HUES64 (cell line): ENCODE data around the gene LLGL1.
"Not testable (repeated sequence)": the region's sequence is repeated elsewhere in the genome, so short reads cannot be mapped to it uniquely, and the experiment has no call there.

Experiments used
- H3K27ac ChIP-seq: 2 replicates; pipeline ENCODE4 v1.7.0; 2013; ENCODE audit warnings: low read depth, low read length, inconsistent platforms
- H3K27me3 ChIP-seq: 2 replicates; pipeline ENCODE4 v1.6.1; 2013; ENCODE audit warnings: mild to moderate bottlenecking, low read length; ENCODE audit not compliant: insufficient read depth
- H3K36me3 ChIP-seq: 2 replicates; pipeline ENCODE4 v1.6.1; 2013; ENCODE audit warnings: mild to moderate bottlenecking, low read length; ENCODE audit not compliant: insufficient read depth
- H3K4me1 ChIP-seq: 2 replicates; pipeline ENCODE4 v1.6.1; 2013; ENCODE audit warnings: mild to moderate bottlenecking, low read length, moderate library complexity; ENCODE audit not compliant: insufficient read depth
- H3K4me3 ChIP-seq: 2 replicates; pipeline ENCODE4 v1.5.1; 2013; ENCODE audit warnings: mild to moderate bottlenecking, low read length, moderate library complexity
- H3K9ac ChIP-seq: 2 replicates; pipeline ENCODE4 v1.6.1; 2013; ENCODE audit warnings: mild to moderate bottlenecking, low read depth, low read length
- H3K9me3 ChIP-seq: 2 replicates; pipeline ENCODE4 v1.6.1; 2013; ENCODE audit warnings: low read depth, low read length; ENCODE audit not compliant: insufficient read depth
- WGBS: fragments of 150-250, 120-280 bp; methylation state at CpG from one replicate; pipeline ENCODE4 v1.1.7; 2013; ENCODE audit warnings: missing lambda C conversion rate; 5-methylcytosine and 5-hydroxymethylcytosine counted together

LLGL1 gene

DNA sequence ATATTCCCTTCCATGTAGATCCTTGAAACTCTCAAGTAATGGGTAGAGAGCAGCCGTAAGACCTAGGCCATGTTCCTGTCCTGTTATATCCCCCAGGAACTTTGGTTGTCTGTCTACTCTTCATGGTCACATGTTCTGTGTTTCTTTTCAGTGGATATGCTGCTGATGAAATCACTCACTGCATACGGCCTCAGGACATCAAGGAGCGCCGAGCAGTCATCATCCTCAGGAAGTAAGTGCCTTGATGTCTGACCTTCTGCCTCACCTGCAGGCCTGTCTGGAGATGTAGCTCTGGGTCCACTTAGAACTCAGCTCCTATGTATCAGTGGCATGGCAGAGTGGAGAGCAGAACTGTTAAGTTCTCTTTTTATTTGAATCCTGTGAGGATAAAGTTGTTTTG lies 30.6 kb upstream of the LLGL1 start:
- Histone ChIP-seq H3K36me3 (peaks cover 64% of the 10 kb centered on the region), H3K27ac (no peak overlapping the region), H3K9ac (no peak overlapping the region), H3K4me3 (no peak overlapping the region), H3K4me1 (no peaks in the 10 kb centered on the region), H3K9me3 (no peaks in the 10 kb centered on the region), H3K27me3 (no peaks in the 10 kb centered on the region)
- 97% methylated on average over 4 of the region's 4 CpGs for WGBS

DNA sequence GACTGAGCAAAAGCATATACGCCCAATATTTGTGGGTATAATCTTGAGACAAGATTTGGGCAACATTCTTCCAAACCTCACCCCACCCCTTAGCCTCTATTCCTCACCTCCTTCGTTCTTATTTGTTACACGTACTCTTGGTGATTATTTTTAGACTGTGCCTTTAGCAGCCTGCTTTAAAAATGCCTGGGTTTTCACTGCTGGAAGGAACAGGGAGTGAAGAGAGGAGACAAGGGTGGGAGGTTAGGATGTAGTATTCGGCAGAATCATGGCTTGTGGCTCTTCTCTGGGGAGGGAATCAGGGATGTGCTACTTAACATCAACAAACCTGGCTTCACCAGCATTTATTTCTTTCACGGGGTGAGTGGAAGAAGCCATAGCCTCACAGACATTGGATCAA lies 30.2 kb upstream of the LLGL1 start:
- WGBS = 95% methylated on average over 4 of the region's 5 CpGs
- Histone ChIP-seq H3K36me3 (peaks cover 66% of the 10 kb centered on the region), H3K4me1 (0 out of 2 replicates have a peak, but pooled peaks cover under 1% of the 10 kb centered on the region), H3K9me3 (no peaks in the 10 kb centered on the region), H3K4me3 (no peak overlapping the region), H3K27ac (no peak overlapping the region), H3K9ac (no peak overlapping the region), H3K27me3 (no peaks in the 10 kb centered on the region)

- no peaks in the 10 kb centered on the region for H3K9me3 ChIP-seq
- H3K4me1 ChIP-seq = 0 out of 2 replicates have a peak, but pooled peaks cover 10% of the 10 kb centered on the region
- H3K4me3 ChIP-seq = no peak overlapping the region
- H3K27me3 ChIP-seq = no peaks in the 10 kb centered on the region
- peaks cover 70% of the 10 kb centered on the region for H3K36me3 ChIP-seq
- 93% methylated on average over 3 of the region's 3 CpGs for WGBS
- no peak overlapping the region for H3K27ac ChIP-seq
- H3K9ac ChIP-seq = no peak overlapping the region
Measured at GRCh38 chr17:18197535-18198194, 27.8 kb upstream of the LLGL1 start.

DNA sequence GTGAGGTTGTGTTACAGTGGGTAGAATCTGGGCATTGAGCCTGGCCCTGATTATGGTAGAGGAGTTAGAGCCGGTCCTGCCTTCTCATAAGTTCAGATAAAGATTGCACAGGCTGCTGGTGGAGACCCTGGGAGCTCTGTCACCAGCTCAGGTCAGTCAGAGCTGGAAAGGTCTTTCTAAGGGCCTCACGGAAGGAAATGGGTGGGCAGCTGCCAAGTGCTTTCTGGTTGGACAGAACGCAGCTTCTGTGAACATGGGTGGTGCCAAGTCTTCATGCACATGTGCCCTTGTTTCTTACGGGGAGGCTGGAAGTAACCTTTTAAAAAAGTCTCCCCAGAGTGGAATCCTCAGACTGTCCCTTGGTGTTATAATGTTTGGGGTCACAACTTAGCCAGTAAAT lies 26.9 kb upstream of the LLGL1 start:
- Histone ChIP-seq H3K4me1 (0 out of 2 replicates have a peak, but pooled peaks cover 10% of the 10 kb centered on the region), H3K9ac (no peak overlapping the region), H3K36me3 (peaks cover 66% of the 10 kb centered on the region), H3K27me3 (no peaks in the 10 kb centered on the region), H3K27ac (no peak overlapping the region), H3K9me3 (no peaks in the 10 kb centered on the region), H3K4me3 (no peak overlapping the region)
- WGBS = 95% methylated on average over 4 of the region's 4 CpGs

DNA sequence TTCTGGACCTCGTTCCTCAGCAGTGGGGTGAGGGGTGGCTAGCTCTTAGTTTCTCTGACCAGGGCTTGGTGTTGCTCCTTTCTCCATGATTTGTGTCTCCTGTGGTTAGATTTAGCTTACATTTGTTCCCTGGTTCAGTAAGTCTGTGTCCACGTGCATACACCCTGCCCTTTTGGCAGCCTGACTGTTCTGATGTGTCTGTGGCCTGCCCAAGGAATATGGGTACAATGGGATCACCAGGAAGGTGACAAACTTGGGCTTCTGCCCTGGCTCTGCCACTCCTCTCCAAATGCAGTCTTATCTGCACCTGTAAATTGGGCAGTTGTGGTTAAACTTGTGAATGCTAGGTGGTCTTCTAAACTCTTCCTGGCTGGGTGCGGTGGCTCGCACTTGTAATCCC lies 24.3 kb upstream of the LLGL1 start:
- no peak overlapping the region for H3K9ac ChIP-seq
- H3K4me1 ChIP-seq = 0 out of 2 replicates have a peak, but pooled peaks cover 10% of the 10 kb centered on the region
- 93% methylated on average over 4 of the region's 4 CpGs for WGBS
- peaks cover 58% of the 10 kb centered on the region for H3K36me3 ChIP-seq
- H3K4me3 ChIP-seq = no peak overlapping the region
- no peaks in the 10 kb centered on the region for H3K9me3 ChIP-seq
- no peaks in the 10 kb centered on the region for H3K27me3 ChIP-seq
- H3K27ac ChIP-seq = no peak overlapping the region

DNA sequence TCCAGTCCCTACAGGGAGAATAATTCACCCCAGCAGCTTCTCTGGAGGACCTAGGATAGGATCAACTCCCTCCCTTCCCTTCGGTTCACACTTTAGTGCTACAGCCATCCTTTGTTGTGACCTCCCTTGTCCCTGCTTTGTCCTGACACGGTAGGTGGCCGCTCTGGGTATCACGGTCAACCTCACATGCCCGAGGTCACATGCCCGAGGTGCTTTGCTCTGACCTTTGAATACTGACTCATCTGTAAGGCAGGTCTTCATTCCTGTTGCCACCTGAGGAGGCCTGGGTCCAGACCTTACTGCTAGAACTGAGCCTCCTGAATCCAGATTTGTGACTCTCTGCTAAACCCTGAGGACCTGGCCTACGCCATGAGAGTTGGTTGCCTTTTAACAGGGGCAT lies 22.1 kb upstream of the LLGL1 start:
- Histone ChIP-seq H3K27me3 (no peaks in the 10 kb centered on the region), H3K4me3 (no peak overlapping the region), H3K27ac (no peak overlapping the region), H3K36me3 (peaks cover 57% of the 10 kb centered on the region), H3K4me1 (0 out of 2 replicates have a peak, but pooled peaks cover 10% of the 10 kb centered on the region), H3K9me3 (no peaks in the 10 kb centered on the region), H3K9ac (no peak overlapping the region)
- 54% methylated on average over 7 of the region's 7 CpGs for WGBS

DNA sequence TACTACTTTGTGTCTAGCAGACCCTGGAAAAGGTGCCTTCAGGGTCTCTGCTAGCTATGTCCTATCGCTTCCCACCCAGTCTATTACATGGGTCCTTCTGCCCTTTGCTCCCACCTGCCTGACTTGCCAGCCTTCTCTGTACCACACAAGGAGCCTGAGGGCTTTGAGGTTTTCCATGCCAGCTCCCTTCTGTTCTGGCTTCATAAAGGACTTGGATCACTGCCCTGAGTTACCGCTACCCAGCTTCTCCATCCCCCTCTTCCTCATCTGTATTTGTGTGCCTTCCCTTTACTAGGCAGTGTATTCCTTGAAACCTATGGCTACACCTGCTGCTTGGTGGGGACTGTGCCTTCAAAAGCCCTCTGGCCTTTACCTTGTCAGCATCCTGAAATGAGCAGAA lies 19.6 kb upstream of the LLGL1 start:
- Histone ChIP-seq H3K27ac (no peak overlapping the region), H3K9ac (no peak overlapping the region), H3K4me1 (0 out of 2 replicates have a peak, but pooled peaks cover 3% of the 10 kb centered on the region), H3K27me3 (no peaks in the 10 kb centered on the region), H3K9me3 (no peaks in the 10 kb centered on the region), H3K4me3 (no peak overlapping the region), H3K36me3 (peaks cover 62% of the 10 kb centered on the region)
- WGBS = 95% methylated on average over 2 of the region's 2 CpGs

- Histone ChIP-seq H3K4me3 (no peak overlapping the region), H3K27me3 (no peaks in the 10 kb centered on the region), H3K9ac (no peak overlapping the region), H3K27ac (no peak overlapping the region), H3K4me1 (0 out of 2 replicates have a peak, but pooled peaks cover 3% of the 10 kb centered on the region), H3K36me3 (peaks cover 58% of the 10 kb centered on the region), H3K9me3 (no peaks in the 10 kb centered on the region)
Measured at GRCh38 chr17:18206962-18207361, 18.5 kb upstream of the LLGL1 start.

DNA sequence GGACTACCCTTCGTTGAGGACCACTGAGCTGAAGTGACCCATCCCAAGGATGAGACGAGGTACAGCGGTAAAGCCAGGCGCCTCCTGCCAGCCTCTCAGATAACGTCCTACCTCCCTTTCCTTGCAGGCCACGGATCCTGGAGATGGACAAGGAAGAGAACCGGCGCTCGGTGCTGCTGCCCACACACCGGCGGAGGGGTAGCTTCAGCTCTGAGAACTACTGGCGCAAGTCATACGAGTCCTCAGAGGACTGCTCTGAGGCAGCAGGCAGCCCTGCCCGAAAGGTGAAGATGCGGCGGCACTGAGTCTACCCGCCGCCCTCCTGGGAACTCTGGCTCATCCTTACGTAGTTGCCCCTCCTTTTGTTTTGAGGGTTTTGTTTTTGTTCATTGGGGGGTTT lies 17.3 kb upstream of the LLGL1 start:
- Histone ChIP-seq H3K27me3 (no peaks in the 10 kb centered on the region), H3K27ac (no peak overlapping the region), H3K9ac (no peak overlapping the region), H3K9me3 (no peaks in the 10 kb centered on the region), H3K4me1 (no peaks in the 10 kb centered on the region), H3K36me3 (peaks cover 58% of the 10 kb centered on the region), H3K4me3 (no peak overlapping the region)
- 96% methylated on average over 19 of the region's 19 CpGs for WGBS

DNA sequence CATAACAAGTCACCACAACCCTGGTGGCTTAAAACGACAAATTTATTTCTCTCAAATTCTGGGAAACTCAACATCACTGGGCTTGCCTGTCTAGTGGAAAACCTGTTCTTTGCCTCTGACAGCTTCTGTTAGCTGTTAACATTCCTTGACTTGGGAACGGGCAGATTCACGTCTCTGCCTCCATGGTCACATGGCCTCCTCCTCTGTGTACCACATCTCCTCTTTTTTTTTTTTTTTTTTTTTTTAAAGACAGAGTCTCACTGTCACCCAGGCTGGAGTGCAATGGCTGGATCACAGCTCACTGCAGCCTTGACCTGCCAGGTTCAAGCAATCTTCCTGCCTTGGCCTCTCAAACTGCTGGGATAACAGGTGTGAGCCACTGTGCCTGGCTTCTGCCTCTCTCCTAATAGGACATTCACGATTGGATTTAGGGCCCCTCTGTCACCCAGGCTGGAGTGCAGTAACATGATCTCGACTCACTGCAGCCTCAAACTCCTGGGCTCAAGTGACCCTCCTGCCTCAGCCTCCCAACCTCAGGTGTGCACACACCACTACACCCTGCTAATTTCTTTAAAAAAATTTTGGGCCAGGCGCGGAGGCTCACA lies 11.7 kb upstream of the LLGL1 start:
- Histone ChIP-seq H3K4me3 (no peak overlapping the region), H3K27me3 (no peaks in the 10 kb centered on the region), H3K36me3 (peaks cover 19% of the 10 kb centered on the region), H3K9me3 (no peaks in the 10 kb centered on the region), H3K9ac (no peak overlapping the region), H3K4me1 (no peaks in the 10 kb centered on the region; the same call in 1 of the 2 replicates), H3K27ac (no peak overlapping the region)
- WGBS = 87% methylated on average over 7 of the region's 7 CpGs

DNA sequence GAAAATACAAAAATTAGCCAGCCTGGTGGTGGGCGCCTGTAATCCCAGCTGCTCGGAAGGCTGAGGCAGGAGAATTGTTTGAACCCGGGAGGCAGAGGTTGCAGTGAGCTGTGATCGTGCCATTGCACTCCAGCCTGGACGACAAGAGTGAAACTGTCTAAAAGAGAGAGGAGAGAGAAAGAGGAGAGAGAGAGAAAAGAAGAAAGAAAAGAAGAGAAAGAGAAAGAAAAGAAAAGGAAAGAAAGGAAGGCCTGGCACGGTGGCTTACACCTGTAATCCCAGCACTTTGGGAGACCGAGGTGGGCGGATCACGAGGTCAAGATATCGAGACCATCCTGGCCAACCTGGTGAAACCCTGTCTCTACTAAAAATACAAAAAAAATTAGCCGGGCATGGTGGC lies 8.5 kb upstream of the LLGL1 start:
- not testable (repeated sequence) for H3K9ac ChIP-seq, H3K4me1 ChIP-seq, H3K27me3 ChIP-seq, H3K9me3 ChIP-seq, H3K36me3 ChIP-seq, H3K4me3 ChIP-seq, H3K27ac ChIP-seq
- WGBS = 88% methylated on average over 11 of the region's 11 CpGs
